GM13976 (cell line): ENCODE measurements around the gene MYRF.

Experiments
- DNase-seq: peaks from one replicate; pipeline ENCODE4 v3.0.0; 2012; ENCODE audit warnings: low spot score
- in situ Hi-C: fragments of 300-500 bp; cut with MboI; formaldehyde crosslinking; loops from one replicate; pipeline ENCODE4 v1.12.0; 2022; ENCODE audit warnings: low sequenced_read_pairs, mixed read lengths, inconsistent platforms; ENCODE audit not compliant: unreplicated experiment
- TF ChIP-seq, protein P1 (sequence below): IDR thresholded peaks from 2 replicates; pipeline ENCODE4 v1.5.1; 2012; ENCODE audit warnings: borderline replicate concordance, mild to moderate bottlenecking; ENCODE audit not compliant: insufficient read depth; ENCODE audit errors: extremely low read depth, missing control alignments, control extremely low read depth

The MYRF gene

GRCh38 chr11:61774411-61774810, 22.0 kb downstream of the MYRF start:
- in situ Hi-C loops, result no loop called here
- DNase-seq, result no peak
- TF ChIP-seq, protein P1, sequence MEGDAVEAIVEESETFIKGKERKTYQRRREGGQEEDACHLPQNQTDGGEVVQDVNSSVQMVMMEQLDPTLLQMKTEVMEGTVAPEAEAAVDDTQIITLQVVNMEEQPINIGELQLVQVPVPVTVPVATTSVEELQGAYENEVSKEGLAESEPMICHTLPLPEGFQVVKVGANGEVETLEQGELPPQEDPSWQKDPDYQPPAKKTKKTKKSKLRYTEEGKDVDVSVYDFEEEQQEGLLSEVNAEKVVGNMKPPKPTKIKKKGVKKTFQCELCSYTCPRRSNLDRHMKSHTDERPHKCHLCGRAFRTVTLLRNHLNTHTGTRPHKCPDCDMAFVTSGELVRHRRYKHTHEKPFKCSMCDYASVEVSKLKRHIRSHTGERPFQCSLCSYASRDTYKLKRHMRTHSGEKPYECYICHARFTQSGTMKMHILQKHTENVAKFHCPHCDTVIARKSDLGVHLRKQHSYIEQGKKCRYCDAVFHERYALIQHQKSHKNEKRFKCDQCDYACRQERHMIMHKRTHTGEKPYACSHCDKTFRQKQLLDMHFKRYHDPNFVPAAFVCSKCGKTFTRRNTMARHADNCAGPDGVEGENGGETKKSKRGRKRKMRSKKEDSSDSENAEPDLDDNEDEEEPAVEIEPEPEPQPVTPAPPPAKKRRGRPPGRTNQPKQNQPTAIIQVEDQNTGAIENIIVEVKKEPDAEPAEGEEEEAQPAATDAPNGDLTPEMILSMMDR, result no peak

DNA sequence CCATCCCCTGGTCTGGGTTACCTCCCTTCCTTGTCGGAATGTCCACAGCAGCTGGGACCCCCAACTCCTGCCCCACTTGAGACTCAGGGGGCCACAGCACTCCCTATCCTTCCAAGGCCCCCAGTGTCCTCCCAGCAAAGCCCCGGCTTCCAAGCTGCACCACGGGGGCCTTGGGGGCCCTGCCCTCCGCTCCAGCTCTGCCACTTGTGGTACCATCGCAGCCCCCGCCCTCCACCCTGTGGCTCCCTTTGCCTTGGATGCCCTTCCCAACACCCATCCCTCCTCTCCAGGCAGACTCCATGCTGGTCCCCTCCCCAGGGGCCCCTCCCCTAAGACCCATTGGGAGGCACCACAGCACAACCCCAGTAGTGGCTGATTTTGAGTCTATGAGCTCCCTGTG, 22.7 kb downstream of the MYRF start:
- in situ Hi-C loops, result no loop called here
- DNase-seq, result no peak
- TF ChIP-seq, protein P1, result no peak

- TF ChIP-seq, protein P1, result no peak
- no peak for DNase-seq
- in situ Hi-C loops, result no loop called here
Observed at GRCh38 chr11:61775606-61776554, 23.4 kb downstream of the MYRF start.

GRCh38 chr11:61776561-61777075, 24.2 kb downstream of the MYRF start:
- in situ Hi-C loops, result no loop called here
- TF ChIP-seq, protein P1, result peak; percentile 61
- DNase-seq, result peak; percentile 93

DNA sequence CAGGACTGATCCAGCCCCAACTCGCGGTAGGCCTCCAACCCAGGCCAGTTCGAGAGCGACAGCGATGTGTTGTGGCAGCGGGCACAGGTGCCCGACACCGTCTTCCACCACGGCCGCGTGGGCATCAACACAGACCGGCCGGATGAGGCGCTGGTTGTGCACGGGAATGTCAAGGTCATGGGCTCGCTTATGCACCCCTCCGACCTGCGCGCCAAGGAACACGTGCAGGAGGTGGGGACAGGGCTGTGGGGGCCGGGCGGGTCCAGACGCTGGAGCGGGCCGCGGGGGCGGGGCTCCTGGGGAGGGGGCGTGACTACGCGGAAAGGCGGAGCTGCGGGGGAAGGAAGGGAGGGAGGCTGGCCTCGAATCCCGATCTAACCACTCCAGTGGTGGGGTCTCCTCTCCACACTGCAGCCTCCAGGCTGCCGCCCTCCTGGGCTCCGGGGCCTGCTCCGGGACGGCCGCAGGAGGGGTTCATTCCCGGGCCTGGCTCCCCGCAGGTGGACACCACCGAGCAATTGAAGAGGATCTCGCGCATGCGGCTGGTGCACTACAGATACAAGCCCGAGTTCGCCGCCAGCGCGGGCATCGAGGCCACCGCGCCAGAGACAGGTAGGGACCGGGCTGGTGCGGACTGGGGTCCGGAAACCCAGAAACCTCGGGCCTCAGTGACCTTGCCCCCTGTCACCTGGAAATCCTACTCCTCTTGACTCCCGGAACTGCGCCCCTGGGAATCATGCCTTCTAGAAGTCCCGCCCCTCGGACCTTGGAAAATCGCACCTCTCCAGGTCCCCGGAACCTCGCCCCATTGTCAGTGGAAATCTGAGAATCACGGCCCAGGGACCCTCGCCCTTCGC, 25.0 kb downstream of the MYRF start:
- in situ Hi-C loops, result no loop called here
- peak; percentile 78 for DNase-seq
- TF ChIP-seq, protein P1, result no peak

GRCh38 chr11:61778357-61778886, 26.0 kb downstream of the MYRF start:
- in situ Hi-C loops, result no loop called here
- DNase-seq, result no peak
- TF ChIP-seq, protein P1, result no peak
